ENCODE data around the gene FAM98B. TPM values are rescaled to one million over a fixed set of nuclear protein-coding genes. Genes with fewer than 3 reads are reported as not detected.

Gene FAM98B
- total RNA-seq, 2 donors from 2014 or later, result 7.9 to 8.6 TPM

- H3K9me3 ChIP-seq, result no peaks in the 10 kb centered on the region
- no peak overlapping the region for H3K27ac ChIP-seq
- no peak overlapping the region for H3K4me3 ChIP-seq
- intact Hi-C loops (cut with DNase I), result no loop called here
- H3K36me3 ChIP-seq (replicated peaks in 1 of 2; ENCODE audit: insufficient read depth in 1 of 2, low read depth in 2 of 2), result no peaks in the 10 kb centered on the region
- no peak for ATAC-seq
- H3K27me3 ChIP-seq, result no peaks in the 10 kb centered on the region
- no peak for DNase-seq
- H3K4me1 ChIP-seq, result no peaks in the 10 kb centered on the region
- TF ChIP-seq CTCF (IDR thresholded peaks at IDR 0.05), result no peak
- no peak for TF ChIP-seq POLR2A (IDR thresholded peaks at IDR 0.05)
- 68 to 80% methylated on average over 4 of the region's 4 CpGs for WGBS, 2 donors
Measured at GRCh38 chr15:38509152-38509551, 55.2 kb downstream of the FAM98B start.

- Histone ChIP-seq H3K9me3 (no peaks in the 10 kb centered on the region), H3K4me1 (no peaks in the 10 kb centered on the region), H3K27ac (no peak overlapping the region), H3K4me3 (no peak overlapping the region), H3K27me3 (no peaks in the 10 kb centered on the region), H3K36me3 (replicated peaks in 1 of 2; ENCODE audit: insufficient read depth in 1 of 2, low read depth in 2 of 2) (no peaks in the 10 kb centered on the region)
- WGBS, 2 donors, result 84 to 85% methylated on average over 1 of the region's 1 CpG
- intact Hi-C loops (cut with DNase I), result no loop called here
- TF ChIP-seq POLR2A (IDR thresholded peaks at IDR 0.05), result no peak
- TF ChIP-seq CTCF (IDR thresholded peaks at IDR 0.05), result no peak
- no peak for ATAC-seq
- DNase-seq, result no peak
Measured at GRCh38 chr15:38512901-38513300, 59.0 kb downstream of the FAM98B start.

- ATAC-seq, result no peak
- intact Hi-C loops (cut with DNase I), result no loop called here
- TF ChIP-seq CTCF (IDR thresholded peaks at IDR 0.05) (no peak), POLR2A (IDR thresholded peaks at IDR 0.05) (no peak)
Measured at GRCh38 chr15:38514601-38515000, 60.7 kb downstream of the FAM98B start.

DNA sequence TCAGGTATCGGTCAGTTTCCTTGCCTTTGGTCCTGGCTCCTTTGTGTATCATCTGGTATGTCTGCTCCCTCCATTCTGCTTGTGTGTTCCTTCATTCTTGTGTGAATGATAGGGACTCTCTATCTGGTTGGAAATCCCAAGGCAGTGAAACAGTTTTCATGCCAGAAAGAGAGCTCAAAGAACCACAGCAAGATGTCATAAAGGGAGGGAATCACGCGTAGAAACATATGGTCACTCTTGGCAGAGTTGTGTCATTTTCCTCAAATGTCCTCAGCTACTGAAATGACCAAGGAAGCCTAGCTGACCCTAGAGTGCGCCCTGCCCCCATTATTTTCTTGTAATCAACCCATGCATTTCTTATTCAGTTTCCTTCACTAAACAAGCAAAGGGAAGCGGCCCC lies 62.7 kb downstream of the FAM98B start:
- ATAC-seq, result no peak
- WGBS, 2 donors, result 86 to 91% methylated on average over 5 of the region's 5 CpGs
- TF ChIP-seq POLR2A (IDR thresholded peaks at IDR 0.05), result no peak
- no peak for TF ChIP-seq CTCF (IDR thresholded peaks at IDR 0.05)
- Histone ChIP-seq H3K27ac (no peak overlapping the region), H3K9me3 (no peaks in the 10 kb centered on the region), H3K27me3 (no peaks in the 10 kb centered on the region), H3K4me1 (no peaks in the 10 kb centered on the region), H3K4me3 (no peak overlapping the region), H3K36me3 (replicated peaks in 1 of 2; ENCODE audit: insufficient read depth in 1 of 2, low read depth in 2 of 2) (no peaks in the 10 kb centered on the region)
- intact Hi-C loops (cut with DNase I), result no loop called here
- no peak for DNase-seq

More at GRCh38 chr15:38514601-38515000, 60.7 kb downstream of the FAM98B start:
- H3K4me3 ChIP-seq, result no peak overlapping the region
- H3K9me3 ChIP-seq, result no peaks in the 10 kb centered on the region
- H3K27ac ChIP-seq, result no peak overlapping the region
- no peaks in the 10 kb centered on the region for H3K27me3 ChIP-seq
- WGBS, 2 donors, result 59 to 73% methylated on average over 2 of the region's 2 CpGs
- DNase-seq, result no peak
- H3K36me3 ChIP-seq (replicated peaks in 1 of 2; ENCODE audit: insufficient read depth in 1 of 2, low read depth in 2 of 2), result no peaks in the 10 kb centered on the region
- no peaks in the 10 kb centered on the region for H3K4me1 ChIP-seq

- Histone ChIP-seq H3K27me3 (no peaks in the 10 kb centered on the region), H3K4me1 (no peaks in the 10 kb centered on the region), H3K27ac (no peak overlapping the region), H3K9me3 (no peaks in the 10 kb centered on the region), H3K4me3 (no peak overlapping the region), H3K36me3 (replicated peaks in 1 of 2; ENCODE audit: insufficient read depth in 1 of 2, low read depth in 2 of 2) (no peaks in the 10 kb centered on the region)
- TF ChIP-seq CTCF (IDR thresholded peaks at IDR 0.05) (no peak), POLR2A (IDR thresholded peaks at IDR 0.05) (no peak)
- intact Hi-C loops (cut with DNase I), result no loop called here
- ATAC-seq (no peak), DNase-seq (no peak)
- WGBS, 2 donors, result 65 to 69% methylated on average over 2 of the region's 2 CpGs
Measured at GRCh38 chr15:38517312-38517975, 63.5 kb downstream of the FAM98B start.

Data from body of pancreas (tissue), 4 donors.